ENCODE measurements around the gene DRAP1. TPM values are rescaled to one million over a fixed set of nuclear protein-coding genes. Genes with fewer than 3 reads are reported as not detected.

The DRAP1 gene
- total RNA-seq, 1 experiment from 2014 or later = 122 TPM

GRCh38 chr11:65945430-65945911 lies 26.2 kb downstream of the DRAP1 start, which contains the start of gene TSGA10IP:
TSS of gene TSGA10IP (plus strand) at chr11:65945480. CDS start at chr11:65945676, 196 bp downstream.
- DNase-seq (ENCODE audit: low spot score) = no peak
- ChIA-PET CTCF (no interaction called here), POLR2A (ENCODE audit: low non-redundant PET) (no interaction called here)
- TF ChIP-seq CTCF (conservative IDR thresholded peaks at IDR 0.05; ENCODE audit: low read depth, low read length) (no peak), EZH2 (IDR thresholded peaks at IDR 0.05; ENCODE audit: borderline replicate concordance, low read depth, low read length, poor library complexity, severe bottlenecking) (no peak)
- no peaks in the 10 kb centered on the region for H3K27me3 ChIP-seq (replicated peaks; ENCODE audit: insufficient read depth, low read depth, low read length, poor library complexity)
- H3K4me1 ChIP-seq (ENCODE audit: insufficient read depth, low read length, poor library complexity, severe bottlenecking) = no peaks in the 10 kb centered on the region
- H3K9me3 ChIP-seq (ENCODE audit: low read depth, low read length, poor library complexity, severe bottlenecking) = no peaks in the 10 kb centered on the region
- BruUV-seq (replicated peaks) = no TSS peak
- no peaks in the 10 kb centered on the region for H3K36me3 ChIP-seq (ENCODE audit: insufficient read depth, low read length, poor library complexity, severe bottlenecking)
- H3K27ac ChIP-seq (ENCODE audit: low read depth, low read length, poor library complexity, severe bottlenecking) = no peak within 1 kb of the TSS
- no peak within 1 kb of the TSS for H3K4me3 ChIP-seq (ENCODE audit: low read depth, low read length, poor library complexity, severe bottlenecking)
- intact Hi-C loops (cut with micrococcal nuclease; ENCODE audit: unreplicated experiment) = no loop called here

- TF ChIP-seq CTCF (conservative IDR thresholded peaks at IDR 0.05; ENCODE audit: low read depth, low read length) = no peak
- TF ChIP-seq EZH2 (IDR thresholded peaks at IDR 0.05; ENCODE audit: borderline replicate concordance, low read depth, low read length, poor library complexity, severe bottlenecking) = no peak
- no peak overlapping the region for H3K27ac ChIP-seq (ENCODE audit: low read depth, low read length, poor library complexity, severe bottlenecking)
- H3K36me3 ChIP-seq (ENCODE audit: insufficient read depth, low read length, poor library complexity, severe bottlenecking) = no peaks in the 10 kb centered on the region
- H3K27me3 ChIP-seq (replicated peaks; ENCODE audit: insufficient read depth, low read depth, low read length, poor library complexity) = no peaks in the 10 kb centered on the region
- intact Hi-C loops (cut with micrococcal nuclease; ENCODE audit: unreplicated experiment) = no loop called here
- no peaks in the 10 kb centered on the region for H3K9me3 ChIP-seq (ENCODE audit: low read depth, low read length, poor library complexity, severe bottlenecking)
- CTCF ChIA-PET = no interaction called here
- DNase-seq (ENCODE audit: low spot score) = no peak
- POLR2A ChIA-PET (ENCODE audit: low non-redundant PET) = no interaction called here
- no peak overlapping the region for H3K4me3 ChIP-seq (ENCODE audit: low read depth, low read length, poor library complexity, severe bottlenecking)
- BruUV-seq (replicated peaks) = no TSS peak
- no peaks in the 10 kb centered on the region for H3K4me1 ChIP-seq (ENCODE audit: insufficient read depth, low read length, poor library complexity, severe bottlenecking)
These were observed 26.8 kb downstream of the DRAP1 start for GRCh38 chr11:65945941-65946558.

GRCh38 chr11:65946655-65947054 lies 27.4 kb downstream of the DRAP1 start:
- ChIA-PET POLR2A (ENCODE audit: low non-redundant PET) (no interaction called here), CTCF (no interaction called here)
- DNase-seq (ENCODE audit: low spot score) = no peak
- no peak for TF ChIP-seq CTCF (conservative IDR thresholded peaks at IDR 0.05; ENCODE audit: low read depth, low read length)
- no peak for TF ChIP-seq EZH2 (IDR thresholded peaks at IDR 0.05; ENCODE audit: borderline replicate concordance, low read depth, low read length, poor library complexity, severe bottlenecking)
- no peaks in the 10 kb centered on the region for H3K4me1 ChIP-seq (ENCODE audit: insufficient read depth, low read length, poor library complexity, severe bottlenecking)
- intact Hi-C loops (cut with micrococcal nuclease; ENCODE audit: unreplicated experiment) = no loop called here
- no peak overlapping the region for H3K27ac ChIP-seq (ENCODE audit: low read depth, low read length, poor library complexity, severe bottlenecking)
- no peaks in the 10 kb centered on the region for H3K9me3 ChIP-seq (ENCODE audit: low read depth, low read length, poor library complexity, severe bottlenecking)
- no TSS peak for BruUV-seq (replicated peaks)
- no peaks in the 10 kb centered on the region for H3K36me3 ChIP-seq (ENCODE audit: insufficient read depth, low read length, poor library complexity, severe bottlenecking)
- no peaks in the 10 kb centered on the region for H3K27me3 ChIP-seq (replicated peaks; ENCODE audit: insufficient read depth, low read depth, low read length, poor library complexity)
- H3K4me3 ChIP-seq (ENCODE audit: low read depth, low read length, poor library complexity, severe bottlenecking) = no peak overlapping the region
